NCI-H2171 treated with DMSO at 0.1 percent for 48 hours (cell line): Measurements from ENCODE around the gene AHI1.

Source experiments
- DNase-seq: peaks from one replicate; lab custom pipeline; 2025; lab: John Stamatoyannopoulos, UW

The AHI1 gene

DNA sequence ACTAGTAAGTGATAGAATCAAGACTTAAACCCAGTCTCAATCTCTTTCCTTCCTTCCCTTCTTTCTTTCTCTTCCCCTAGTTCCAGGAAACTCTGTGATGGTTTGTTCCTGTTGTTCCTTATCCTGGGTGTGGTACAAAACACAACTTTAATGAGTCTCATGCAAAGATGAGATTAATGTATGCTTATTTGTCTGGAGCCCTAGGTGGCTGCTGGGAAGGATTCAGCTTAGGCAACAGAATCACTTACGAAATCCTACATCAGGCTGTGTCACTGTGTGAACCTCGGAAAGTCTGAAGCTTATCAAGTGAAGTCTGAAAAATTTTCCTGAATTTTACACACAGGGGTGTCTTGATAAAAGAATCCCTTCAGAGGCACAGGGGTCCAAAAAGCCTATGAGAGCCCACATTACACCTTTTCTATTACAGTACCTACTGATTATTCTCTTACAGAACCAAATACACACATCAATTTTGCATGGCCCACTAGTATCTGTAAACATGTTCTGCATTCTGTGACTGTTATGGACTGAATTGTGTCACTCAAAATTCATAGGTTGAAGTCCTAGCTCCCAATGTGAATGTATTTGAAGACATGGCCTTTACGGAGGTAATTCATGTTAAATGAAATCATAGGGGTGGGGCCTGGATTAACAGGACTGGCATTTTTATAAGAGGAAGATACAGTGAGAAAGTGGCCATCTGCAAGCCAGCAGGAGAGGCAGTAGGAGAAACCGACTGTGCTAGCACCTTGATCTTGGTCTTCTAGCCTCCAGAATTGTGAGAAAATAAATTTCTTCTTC is 171.7 kb downstream of the AHI1 start:
- no peak for DNase-seq

GRCh38 chr6:135324531-135324930 is 173.0 kb downstream of the AHI1 start:
- no peak for DNase-seq

DNA sequence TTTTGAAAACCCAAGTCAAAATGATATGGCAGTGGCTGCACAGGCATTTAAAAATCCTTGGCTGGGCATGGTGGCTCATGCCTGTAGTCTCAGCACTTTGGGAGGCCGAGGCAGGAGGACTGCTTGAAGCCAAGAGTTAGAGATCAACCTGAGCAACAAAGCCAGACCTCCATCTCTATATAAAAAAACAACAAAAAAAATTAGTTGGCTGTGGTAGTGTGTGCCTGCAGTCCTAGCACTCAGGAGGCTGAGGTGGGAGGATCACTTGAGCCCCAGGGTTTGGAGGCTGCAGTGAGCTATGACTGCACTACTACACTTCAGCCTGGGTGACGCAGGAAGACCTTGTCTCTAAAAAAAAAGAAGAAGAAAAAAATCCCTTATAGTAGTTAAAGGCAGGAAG is 173.6 kb downstream of the AHI1 start:
- no peak for DNase-seq

GRCh38 chr6:135323202-135323668 is 174.3 kb downstream of the AHI1 start:
- no peak for DNase-seq

DNA sequence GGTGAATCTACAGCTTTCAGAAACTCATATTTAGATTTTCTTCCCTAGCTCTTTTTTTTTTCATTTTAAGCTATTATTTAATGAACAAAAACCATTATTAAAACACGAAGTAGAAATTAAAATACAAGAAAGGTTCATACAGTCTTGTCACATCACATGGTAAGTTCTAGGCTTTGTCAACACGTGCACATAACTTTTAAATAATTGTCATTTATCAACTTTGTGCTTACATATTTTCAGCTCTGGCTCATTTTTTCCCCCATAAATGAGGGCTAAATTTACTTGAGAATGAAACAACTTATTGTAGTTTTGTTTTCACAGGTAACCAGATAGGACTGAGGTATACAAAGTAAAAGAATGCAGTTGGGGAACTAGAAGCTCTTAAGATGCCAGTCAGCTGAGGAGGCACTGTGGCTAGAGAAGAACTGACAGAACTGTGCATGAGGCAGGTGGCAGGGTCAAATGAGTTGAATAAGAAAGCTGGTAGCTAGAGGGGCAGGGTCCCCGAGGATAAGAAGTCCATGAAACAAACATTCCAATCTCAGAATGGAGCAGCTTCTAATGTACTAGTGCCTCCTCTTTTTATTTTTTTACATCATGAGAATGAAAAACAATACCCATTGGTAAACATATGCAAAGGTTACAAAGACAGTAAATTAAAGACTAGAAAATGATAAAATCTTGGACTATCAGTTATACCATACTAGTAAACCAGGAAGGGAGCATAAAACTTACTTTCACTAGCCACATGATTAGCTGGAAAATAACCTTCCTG is 174.9 kb downstream of the AHI1 start:
- DNase-seq: no peak

GRCh38 chr6:135320721-135321621 is 176.6 kb downstream of the AHI1 start:
- no peak for DNase-seq

DNA sequence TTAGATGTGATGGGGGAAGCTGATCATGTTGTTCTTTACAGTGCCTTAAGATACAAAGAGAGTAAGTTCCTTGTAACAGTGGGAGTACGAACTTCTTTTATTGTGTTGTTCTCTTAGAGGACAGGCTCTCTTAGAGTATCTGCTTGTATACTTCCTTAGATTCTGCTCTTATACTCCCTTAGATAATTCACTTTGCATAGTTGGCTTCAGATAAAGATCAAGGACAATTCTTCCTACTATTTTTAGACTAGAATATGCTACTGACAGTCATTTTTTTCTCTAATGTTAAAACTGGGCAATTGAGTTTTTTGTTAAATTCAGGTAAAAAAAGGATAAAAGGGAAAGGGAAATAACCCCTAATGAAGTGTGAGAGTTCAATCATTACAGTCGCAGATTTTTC is 177.7 kb downstream of the AHI1 start:
- DNase-seq: no peak

GRCh38 chr6:135318738-135319469 is 178.6 kb downstream of the AHI1 start:
- no peak for DNase-seq

DNA sequence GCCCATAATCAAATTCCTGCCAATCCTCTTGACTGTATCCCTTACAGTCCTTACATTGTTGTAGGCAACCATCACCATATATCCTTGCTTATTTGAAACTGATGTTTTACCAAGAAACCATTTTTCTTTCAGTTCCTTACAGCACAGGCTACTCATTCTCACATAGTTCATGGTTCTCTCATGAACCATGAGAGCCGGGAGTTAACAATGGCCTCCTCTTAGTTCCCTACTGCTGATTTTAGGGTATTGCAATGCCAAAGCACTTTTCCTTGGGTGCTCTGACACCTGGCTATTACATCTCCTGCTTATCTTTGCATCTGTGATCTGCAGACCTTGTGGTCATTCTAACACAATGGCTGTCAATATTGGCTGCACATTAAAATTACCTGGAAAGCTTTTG is 183.0 kb downstream of the AHI1 start:
- DNase-seq: no peak

- peak; percentile 93 for DNase-seq
These were observed 185.9 kb downstream of the AHI1 start for GRCh38 chr6:135311446-135312200.

DNA sequence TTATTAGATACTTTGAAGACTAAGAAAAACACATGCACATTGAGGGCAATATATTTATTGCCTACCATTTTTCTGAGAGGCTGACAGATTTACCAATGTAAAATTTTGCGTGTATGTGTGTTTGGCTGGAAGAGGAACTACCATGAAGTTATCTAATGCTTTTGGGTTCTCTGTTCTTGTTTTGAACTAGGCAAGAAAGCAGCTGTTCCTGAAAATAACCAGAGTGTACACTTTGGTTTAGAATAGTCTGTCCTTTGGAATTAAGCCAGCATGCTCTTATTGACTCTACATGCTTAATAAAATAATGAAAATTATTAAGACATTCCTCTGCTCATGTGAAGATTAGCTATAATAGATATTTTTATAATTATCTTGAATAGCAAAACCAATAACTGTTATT is 187.2 kb downstream of the AHI1 start:
- DNase-seq: peak; percentile 48

- DNase-seq: no peak
These were observed 190.7 kb downstream of the AHI1 start for GRCh38 chr6:135306740-135307420.

DNA sequence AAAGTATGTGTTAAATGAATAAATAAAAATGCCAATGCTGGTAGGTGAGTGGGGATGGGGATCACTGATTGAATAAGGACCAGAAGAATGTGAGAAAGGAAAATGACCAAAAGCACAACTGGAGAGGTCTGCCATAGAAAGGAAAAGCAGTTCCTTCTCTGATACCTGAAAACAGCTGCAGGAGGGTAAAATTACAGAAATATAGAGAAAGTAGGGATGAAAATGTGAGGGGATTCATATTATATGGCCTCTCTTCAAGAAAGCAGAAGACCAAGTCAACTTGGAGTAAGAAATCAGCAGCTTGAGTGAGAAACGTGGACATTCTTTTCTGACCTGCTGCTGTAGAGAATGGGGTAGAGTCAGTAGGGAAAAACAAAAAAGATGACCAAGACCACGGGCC is 191.4 kb downstream of the AHI1 start:
- no peak for DNase-seq

- no peak for DNase-seq
These were observed 191.9 kb downstream of the AHI1 start for GRCh38 chr6:135305684-135306083.

GRCh38 chr6:135304883-135305282 is 192.7 kb downstream of the AHI1 start:
- DNase-seq: no peak

GRCh38 chr6:135301304-135301703 is 196.2 kb downstream of the AHI1 start:
- DNase-seq: no peak

DNA sequence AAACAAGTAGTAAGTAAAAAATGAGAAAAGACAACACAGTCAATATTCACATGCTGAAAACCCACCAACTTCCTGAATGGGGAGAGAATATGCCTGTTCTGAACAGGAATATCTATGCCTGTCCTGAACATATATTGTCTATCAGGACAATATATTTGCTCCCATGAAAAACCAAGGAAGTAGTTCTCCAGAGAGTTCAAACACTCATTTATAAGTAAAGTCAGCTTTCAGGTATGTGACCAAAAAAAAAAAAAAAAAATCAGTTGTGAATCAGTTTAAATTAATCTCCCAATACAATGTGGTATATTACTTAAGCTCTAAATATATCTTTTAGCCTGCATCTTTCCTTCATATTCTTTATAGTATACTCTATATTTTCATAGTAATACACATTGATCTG is 197.0 kb downstream of the AHI1 start:
- no peak for DNase-seq

DNA sequence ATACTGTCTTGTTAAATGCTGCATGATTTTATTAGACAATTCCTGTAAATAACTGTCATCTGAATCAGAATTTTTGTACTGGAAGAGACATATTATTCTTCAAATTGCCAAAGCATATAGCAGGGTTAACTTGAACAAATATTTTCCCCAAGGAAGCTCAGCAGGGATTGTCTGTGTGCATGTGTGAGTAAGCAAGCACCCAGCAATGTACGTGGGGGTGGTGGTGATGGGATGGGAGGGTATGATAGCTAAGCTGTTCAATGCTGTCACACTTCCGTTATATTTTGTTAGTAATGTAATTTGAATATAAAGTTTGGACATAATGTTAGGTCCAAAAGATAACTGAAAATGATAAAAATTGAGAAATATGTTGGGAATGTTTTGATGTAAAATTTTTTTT is 198.3 kb downstream of the AHI1 start:
- no peak for DNase-seq

GRCh38 chr6:135298455-135298854 is 199.1 kb downstream of the AHI1 start:
- no peak for DNase-seq

DNA sequence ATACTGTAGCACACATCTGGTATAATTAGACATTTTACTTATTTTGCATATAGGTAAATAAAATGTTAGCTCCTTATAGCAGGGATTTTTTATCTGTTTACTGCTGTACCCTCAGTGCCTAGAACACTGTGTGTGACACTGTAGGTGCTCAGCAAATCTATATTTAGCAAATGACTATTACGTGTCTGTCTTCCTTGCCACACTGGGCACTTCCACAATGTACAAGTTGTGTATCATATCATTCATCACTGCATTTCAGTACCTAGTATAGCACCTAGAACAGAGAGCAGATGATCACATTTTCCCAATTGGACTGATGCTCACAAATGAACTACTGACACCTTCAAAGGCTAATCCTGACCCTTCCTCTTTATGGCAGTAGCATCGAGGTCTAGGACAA is 200.8 kb downstream of the AHI1 start:
- no peak for DNase-seq
